Central memory CD4-positive, alpha-beta T cell (primary cell): ENCODE data around the gene LARP6.
"Not testable (repeated sequence)": the region's sequence is repeated elsewhere in the genome, so short reads cannot be mapped to it uniquely, and the experiment has no call there.

Source experiments
- DNase-seq: peaks from one replicate; pipeline ENCODE4 v3.0.0; 2022
- total RNA-seq, 3 experiments: gene quantifications; one replicate each; lab custom pipeline; 2026; lab: John Stamatoyannopoulos, UW

The LARP6 gene
- 0.14 to 0.77 (median 0.16) reads per million in 3 experiments for total RNA-seq

DNA sequence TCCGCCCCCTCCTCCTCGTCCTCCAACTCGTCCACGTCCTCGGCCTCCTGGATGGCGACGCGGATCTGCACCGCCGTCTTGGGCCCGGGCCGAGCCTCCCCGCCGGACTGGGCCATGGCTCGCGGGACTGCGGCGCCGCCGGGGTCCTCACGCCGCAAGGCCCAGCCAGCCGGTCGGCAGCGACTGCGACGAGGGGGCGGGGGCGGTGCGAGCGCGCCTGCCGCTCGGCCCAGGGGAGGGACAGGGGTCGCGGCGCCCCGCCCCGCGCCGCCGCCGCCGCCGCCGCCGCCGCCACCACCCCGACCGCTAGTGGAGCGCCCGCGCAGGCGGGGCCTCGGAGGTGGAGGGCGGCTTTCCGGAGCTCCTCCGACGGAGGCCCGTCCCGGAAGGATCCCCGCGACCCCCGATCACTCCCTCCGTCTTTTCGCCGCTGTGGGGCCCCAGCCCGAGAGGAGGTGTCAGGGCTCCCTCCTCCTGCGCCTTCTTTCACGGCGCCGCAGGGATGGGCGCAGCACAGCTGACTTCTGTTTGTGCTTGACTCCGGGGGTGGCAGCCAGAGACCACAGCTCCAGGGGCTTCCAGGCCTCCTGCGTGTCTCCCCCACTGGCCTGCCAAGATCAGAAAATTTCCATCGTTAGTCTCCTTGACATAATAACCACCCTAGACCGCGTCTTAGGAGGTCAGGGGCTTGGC lies at the start of gene LARP6:
LARP6 (minus strand) TSS at position 185 of the 693 bp plus-strand sequence; CDS start at position 116, 69 bp downstream.
- no peak for DNase-seq

DNA sequence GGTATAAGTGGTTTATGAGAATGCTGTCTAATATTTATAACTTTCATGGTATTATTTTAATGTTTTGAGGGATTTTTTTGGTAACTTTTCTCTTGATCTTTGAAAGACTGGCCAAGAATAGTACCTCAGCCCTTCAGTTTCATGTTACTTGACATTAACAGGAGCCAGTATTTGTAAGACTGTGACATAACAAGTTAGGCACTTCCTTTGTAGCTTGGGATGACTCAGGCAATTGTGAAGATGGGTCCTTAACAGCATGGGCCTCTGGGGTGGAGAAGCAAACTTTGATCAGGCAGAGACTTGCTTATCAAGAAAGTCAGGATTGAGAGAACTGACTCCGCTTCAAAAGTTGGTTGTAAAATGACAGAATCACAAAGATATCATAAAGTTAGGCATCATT lies 48.1 kb upstream of the LARP6 start:
- no peak for DNase-seq

DNA sequence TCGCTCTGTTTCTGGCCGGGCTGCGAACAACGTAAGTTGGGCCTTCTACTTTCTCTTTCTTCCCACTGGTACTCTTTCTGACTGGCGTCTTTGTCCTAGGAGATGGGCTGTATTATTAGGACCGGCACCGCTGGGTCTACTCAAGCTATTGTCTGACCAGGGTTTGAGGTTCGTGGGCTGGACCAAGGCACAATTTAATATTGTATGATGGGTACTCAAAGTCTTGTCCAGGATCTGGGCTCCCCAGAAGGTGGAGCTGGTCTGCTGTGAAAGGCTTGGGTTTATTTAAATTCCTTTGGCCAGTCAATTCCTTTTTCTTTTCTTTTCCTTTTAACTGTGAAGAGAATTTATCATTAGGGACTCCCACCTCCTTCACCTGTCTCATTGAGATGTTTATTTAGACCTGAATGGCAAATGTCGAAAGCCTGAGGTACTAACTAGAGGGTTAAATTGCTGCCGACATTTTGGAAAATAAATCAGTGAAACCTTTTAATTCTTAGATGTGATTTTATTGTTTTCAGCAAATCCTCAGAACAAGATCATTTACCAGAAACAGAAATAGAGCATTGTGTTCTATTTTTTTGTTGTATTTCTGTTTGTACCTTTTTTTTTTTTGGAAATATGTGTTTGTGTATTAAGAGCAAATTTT lies 39.1 kb upstream of the LARP6 start:
- DNase-seq = no peak

DNA sequence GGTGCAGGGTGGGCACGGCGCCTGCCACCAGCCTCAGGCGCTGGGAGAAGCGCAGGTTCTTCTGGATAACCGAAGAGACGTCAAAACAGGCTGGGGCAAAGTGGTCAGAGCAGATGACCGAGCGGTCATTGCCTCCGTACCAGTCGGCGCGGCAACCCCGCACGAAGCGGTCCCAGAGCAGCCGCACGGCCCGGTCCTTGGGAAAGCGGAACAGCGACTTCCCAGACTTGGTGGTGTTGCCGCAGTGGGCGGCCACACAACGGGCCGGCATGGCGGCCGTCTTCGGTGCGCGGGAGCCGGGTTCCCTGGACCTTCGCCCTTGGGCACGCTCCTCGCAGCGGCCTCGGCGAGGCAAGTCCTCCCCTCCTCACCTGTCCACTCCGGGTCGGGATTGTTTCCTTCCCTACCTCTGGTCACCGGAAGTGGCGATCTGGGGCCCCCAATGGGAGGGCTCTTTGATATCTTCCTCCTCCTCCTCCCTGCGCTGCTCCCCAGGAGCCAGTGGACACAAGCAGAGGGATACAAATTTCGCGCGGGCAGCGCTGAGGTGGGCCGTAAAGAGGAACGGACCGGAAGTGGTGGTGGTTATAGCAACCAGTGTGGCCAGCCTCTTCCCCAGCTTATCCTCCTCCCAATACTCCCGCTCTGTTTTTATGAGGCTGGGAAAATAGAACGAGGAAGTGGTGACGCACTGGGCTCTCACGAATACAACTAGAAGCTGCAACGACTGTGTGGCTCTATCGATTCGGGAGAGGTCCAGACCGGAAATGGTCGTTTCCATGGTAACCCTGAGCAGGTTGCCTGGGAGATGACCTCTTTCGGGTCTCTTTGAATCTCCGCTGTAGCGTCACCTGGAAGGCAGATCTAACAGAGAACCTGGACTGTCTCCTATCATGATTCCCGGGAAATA lies 38.3 kb upstream of the LARP6 start, which contains the start of the genes LRRC49 and THAP10:
LRRC49 (plus strand) TSS at position 825 of the 910 bp plus-strand sequence; CDS start at position 894, 69 bp downstream.
THAP10 (minus strand) TSS at position 432 of the 910 bp plus-strand sequence; CDS start at position 271, 161 bp downstream.
- DNase-seq = peak; percentile 19

DNA sequence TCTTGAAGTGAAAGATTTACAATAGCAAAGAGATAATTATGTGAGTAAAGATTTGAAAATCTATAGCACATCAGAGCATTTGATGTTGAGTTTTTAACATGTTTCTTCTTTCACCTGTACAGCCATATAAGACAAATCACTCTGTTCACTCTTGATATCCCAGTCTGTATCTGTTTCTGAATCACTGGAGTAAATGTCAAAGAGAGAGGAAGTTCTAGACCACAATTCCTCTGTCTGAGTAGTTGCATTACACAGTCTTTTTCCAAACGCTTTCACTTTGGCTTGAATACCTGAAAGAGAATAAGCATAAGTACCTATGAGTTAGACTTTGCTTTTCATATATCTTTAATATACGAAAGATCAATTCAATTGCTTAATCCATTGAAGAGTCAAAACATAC lies 28.4 kb upstream of the LARP6 start:
- DNase-seq = no peak

DNA sequence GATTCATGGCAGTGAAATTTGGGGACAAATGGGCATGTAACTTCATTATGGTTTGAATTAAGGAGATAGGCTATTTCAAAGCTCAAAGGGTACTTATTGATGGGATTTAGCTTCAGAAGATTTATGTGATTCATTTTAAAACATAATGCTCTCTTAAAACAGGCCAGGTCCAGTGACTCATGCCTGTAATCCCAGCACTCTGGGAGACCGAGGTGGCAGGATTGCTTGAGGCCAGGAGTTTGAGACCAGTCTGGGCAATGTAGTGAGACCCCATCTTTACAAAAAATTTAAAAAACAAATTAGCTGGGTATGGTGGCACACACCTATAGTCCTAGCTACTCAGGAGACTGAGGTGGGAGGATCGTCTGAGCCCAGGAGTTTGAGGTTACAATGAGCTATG lies 26.8 kb upstream of the LARP6 start:
- no peak for DNase-seq

DNA sequence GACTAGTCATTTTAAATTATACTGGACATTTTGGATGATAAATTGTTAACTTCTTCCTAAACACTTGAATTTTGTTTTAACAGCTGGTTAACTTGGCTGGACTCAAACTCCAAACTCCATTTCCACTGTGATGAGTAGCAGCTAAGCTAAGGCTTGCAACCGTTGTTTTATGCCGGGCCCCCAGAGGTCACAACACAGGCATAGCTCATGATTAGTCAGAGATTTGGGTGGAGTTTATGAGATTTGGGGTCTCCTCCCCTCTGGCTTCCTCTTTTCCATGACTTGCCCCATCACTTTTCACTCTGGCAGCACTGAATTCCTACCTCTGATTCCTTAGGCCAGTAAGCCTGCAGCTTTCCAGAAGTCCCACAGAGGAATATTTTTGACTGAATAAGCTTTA lies 25.4 kb upstream of the LARP6 start:
- DNase-seq = no peak

DNA sequence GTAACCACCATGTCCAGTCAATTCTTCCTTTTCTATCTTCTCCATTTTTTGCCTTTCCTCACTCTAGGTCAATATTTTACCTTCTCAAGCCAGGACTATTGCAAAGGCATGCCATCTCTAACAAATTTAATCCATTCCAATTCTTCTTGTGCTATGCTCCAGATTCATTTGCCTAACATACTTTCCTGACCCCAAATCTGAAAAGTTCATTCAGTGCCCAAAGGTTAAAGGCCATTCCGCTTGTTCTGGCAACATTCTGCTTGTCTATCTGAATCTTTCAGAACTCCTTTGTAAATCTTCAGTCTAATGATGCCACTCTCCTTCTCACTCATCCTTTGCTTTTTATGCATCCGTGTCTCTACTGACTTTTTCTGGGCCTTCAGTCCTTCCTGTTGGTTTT lies 22.7 kb upstream of the LARP6 start:
- DNase-seq = no peak

DNA sequence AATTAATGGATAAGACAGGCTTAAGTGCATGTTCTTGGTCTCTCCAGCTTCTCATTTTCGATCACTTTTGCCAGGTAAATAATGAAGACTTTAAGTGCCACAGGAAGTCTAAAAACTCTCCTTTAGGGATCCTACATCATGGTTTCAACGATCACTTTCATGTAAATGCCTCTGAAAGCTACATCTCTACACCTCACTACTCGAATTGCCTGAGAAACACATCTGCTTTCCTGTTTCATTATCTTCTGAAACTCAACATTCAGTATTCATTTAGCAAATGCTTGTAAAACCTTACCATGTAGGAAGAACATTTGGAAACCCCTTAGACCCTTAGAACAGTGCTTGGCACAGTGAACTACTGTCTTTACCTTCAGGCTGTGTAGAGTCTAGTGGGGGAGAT lies 22.1 kb upstream of the LARP6 start:
- no peak for DNase-seq

DNA sequence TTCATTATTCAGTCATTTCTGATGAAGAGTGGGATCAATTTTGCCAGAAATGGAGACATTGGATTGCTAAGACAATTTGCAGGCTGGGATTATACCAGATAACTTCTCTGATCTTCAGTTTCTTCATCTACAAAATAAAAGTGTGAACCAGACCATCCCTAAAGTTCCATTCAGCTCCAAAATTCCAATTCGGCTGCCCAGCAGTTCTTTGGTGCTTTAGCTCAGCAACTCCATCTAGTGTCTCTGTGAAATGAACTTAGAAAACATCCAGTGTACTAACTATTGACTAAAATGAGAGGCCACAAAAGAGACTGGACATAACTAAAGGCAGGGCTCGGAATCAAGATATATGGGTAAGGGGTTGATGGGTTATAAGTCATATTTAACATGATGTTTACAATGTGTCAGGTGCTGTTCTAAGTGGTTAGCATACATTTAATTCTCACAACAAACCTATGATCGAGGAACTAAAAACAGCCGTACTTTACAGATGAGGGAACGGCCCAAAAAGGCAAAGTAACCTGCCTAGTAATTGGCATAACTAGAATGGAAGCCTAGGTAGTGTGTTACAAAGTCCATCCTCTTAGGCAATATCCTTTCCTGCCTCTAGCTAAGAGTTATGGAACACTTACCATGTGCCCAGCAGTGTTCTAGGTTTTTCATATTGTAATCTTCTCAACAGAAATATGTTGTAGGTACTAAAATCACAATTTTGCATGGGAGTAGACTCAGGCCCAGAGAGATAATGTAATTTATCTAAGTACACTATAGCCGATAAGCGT lies 21.2 kb upstream of the LARP6 start:
- DNase-seq = no peak

DNA sequence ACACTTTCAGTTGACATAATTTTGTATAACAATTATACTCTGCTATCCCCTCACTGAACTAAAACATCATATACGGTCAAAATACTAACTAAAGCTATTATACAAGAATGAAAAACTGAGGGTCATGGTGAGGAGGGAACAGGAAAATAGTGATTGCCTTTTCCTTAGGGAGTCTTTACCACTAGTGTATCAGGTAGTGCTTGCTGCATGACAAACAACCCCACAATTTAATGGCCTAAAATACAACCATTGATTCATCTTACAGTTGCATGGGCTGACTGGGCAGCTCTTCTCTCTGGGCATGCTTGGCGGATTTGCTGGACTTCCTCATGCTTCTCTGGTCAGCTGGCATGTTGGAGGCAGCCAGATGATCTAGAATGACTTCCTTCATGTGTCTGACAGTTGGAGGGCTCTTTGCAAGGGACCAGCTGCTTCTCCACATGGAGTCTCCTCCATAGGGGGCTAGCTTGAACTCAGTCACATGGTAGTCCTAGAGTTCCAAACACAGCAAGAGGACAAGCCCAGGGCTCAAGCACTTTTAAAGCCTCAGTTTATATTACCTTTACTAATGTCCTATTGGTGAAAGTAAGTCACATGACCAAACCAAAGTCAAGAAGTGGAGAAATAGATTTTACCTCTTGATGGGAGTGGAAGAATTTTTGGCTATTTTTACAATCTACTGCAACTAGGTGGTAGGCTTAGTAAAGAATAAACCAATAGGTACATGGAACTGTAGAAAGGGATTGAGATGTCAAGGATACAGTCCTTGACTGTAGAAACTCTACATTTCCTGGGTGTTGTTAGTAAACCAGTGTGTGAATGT lies 19.5 kb upstream of the LARP6 start:
- DNase-seq = no peak

DNA sequence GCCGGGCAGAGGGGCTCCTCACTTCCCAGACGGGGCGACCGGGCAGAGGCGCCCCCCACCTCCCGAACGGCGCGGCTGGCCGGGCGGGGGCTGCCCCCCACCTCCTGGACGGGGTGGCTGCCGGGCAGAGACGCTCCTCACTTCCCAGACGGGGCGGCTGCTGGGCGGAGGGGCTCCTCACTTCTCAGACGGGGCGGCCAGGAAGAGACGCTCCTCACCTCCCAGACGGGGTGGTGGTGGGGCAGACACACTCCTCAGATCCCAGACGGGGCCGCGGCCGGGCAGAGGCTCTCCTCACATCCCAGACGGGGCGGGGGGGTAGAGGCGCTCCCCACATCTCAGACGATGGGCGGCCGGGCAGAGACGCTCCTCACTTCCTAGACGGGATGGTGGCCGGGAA lies 17.5 kb upstream of the LARP6 start:
- DNase-seq = not testable (repeated sequence)

DNA sequence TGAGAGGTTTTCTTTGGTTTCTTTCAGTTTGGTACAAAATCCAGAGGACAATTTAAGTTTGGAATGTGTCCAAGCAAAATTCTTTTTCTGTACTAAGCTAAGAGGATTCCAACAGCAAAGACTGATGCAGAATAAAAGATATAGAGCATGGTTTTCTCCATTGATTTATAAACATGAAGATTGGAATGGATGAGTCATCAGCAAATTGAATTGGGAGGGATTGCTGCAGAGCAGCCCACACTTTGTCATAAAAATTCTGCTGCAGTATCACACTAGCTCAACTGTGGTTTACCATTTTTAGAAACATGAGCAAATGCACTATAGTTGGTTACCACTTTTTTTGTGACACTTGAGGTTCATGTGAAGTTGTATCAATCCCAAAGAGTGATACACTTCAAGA lies 16.1 kb upstream of the LARP6 start:
- DNase-seq = no peak

DNA sequence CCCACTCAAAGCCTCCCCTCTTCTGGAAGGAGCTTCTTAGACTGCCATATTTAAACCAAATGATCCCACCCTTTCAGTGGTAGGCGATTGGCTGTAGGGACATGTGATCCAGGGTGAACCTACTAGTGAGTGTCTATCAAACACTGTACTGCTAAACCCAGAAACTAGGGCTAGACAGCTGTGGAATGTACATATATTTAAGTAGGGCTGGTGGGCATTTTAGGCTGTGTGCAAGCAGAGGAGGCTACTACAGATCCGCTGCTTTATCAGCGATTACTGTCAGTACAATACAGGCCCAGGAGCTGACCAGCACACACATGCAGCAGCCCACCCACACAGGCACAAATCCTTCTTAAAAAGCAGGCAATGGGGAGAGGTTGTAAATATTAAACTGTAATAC lies 15.4 kb upstream of the LARP6 start:
- DNase-seq = no peak

DNA sequence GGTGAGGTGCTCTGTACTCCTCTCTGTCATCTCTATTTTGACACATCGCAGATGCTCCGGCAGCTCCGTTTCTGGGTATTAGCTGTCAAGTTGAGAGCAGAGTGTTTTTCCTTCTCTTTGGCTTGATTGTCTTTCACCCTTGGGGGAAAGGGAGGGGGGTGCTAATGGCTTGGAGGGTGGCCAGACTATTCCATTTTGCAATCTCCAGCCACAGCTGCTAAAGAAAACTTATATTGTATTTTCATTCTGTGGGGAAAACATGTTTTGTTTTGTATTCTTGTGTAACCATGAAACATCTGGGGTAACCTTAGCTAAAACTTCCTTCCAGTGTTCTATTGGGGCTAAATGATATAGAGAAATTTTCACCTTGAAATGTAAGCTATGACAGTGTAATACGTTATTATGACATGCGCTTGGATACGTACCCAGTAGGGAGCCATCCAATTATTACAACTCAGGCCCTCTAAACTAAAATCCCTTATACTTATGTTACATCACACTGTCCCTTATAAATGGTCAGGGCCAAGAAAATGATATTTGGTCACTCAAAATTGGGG lies 14.0 kb upstream of the LARP6 start:
- no peak for DNase-seq

DNA sequence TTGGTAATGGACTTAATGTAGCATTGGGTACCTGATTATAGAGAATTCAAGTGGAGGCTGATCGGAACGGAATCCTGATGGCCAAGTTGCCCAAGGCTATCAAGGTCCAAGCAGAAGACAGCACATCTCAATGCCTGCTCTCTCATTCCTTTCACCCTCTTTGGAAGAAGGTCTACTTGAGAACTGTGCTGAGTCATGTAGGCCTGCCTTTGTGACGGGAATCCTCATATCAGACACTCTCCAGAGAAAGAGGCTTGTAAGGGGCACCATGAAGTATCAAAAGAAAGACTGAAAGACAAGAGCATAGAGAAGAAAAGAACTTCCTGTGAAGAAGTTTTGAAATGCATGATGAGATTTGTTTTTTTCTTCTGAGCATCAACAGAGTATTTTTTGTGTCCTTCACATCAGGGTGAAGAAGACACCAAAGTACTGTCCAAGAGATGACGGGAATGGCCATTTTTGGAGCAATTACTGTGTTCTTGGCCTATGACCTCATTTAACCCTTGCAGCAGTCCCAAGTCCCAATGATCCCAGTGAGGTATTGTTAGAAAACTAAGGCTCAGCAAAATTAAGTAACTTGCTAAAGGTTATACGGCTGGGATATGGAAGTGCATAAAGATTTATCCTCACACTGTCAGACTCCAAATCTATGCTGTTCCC lies 13.2 kb upstream of the LARP6 start:
- no peak for DNase-seq

DNA sequence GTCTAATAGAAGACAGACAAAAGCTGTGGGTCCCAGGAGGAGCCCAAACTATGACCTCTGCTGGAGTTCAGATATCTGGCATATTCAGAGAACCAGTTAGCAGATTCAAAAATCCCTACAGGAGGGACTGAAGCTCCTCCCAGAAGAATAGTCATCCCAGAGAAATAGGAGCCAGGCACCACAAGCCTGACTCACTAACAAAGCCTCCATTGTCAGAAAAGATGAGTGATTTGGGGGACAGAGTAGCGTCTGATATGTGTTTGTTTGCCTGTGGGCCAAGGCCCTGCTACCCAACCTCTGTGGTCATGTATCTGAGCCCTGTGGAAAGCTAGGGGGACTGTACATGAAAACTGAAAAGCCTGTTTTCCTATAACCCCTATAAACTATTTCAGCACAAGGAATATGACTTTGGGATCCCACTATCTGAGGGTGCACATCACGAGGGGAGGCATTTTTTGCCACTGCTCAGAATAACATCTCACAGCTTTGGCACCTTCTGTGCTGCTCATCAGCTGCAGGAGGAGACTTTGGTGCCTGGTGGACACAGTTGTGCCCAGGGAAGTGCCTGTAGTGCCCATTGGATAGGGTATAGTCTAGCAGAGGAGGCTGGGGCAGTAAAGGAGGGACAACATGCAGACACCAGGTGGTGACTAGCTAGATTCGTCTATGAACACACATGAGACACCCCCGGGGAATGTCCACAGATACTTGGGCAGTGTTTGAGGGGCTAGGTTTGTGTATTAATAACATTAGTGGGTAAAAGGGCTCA lies 9.7 kb upstream of the LARP6 start:
- DNase-seq = no peak

DNA sequence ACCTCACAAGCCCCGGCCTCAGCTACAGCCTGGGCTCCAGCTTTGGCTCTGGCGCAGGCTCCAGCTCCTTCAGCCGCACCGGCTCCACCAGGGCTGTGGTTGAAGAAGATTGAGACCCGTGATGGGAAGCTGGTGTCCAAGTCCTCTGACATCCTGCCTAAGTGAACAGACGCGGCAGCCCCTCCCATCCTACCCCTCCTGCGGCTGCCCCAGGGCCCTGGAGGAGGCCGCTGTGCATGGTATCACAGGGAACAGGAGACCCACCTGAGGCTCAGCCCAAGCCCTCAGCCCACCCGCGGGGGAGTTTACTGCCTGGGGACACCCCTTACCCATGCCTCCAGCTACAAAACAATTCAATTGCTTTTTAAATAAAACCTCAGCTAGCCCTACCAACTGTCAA lies 6.0 kb upstream of the LARP6 start:
- no peak for DNase-seq

DNA sequence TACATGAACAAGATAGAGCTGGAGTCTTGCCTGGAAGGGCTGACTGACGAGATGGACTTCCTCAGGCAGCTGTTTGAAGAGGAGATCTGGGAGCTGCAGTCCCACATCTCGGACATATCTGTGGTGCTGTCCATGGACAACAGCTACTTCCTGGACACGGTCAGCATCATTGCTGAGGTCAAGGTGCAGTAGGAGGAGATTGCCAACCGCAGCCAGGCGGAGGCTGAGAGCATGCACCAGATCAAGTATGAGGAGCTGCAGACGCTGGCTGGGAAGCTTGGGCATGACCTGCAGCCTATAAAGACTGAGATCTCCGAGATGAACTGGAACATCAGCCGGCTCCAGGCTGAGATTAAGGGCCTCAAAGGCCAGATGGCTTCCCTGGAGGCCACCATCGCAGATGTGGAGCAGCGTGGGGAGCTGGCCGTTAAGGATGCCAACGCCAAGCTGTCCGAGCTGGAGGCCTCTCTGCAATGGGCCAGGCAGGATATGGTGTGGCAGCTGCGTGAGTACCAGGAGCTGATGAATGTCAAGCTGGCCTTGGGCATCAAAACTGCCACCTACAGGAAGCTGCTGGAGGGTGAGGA lies 5.5 kb upstream of the LARP6 start:
- no peak for DNase-seq
